ENCODE measurements around the gene ZNRF1.

The ZNRF1 gene

DNA sequence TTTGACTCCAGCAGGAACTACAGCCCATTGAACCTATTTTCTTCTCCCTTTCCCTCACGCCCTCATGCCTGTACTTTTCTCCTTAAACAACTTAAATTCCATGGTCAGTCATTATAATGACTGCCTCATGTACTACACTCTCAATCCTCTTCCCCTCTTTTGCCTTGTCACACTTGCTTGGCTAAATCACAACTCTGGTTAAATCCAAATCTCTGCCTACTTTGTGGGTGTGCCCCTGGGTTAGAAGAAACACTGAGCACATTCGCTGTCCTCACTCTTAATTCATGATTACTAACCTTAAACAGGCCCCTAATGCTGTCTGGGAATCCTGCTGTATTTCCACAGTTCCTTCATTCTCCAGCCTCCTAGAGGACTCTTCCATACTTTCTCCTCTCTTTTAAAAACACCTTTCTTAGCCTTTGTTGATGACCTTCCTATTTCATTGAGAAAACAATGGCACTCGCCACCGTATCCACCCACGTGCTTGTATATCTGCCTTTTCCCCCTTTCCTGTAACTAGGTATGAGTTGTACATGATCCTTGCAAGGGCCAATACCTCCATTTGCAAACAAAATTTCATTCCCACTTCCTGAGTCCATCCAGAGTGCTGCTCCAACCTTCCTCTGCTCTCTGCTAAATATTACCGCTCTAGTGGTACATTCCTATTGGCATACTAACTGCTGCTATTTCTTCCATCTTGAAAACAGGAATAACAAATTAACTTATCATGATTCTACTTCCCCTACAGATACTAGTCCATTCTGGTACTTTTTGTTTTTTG is 28.9 kb downstream of the ZNRF1 start:
- DNase-seq (ENCODE audit: low spot score): peak; percentile 48

DNA sequence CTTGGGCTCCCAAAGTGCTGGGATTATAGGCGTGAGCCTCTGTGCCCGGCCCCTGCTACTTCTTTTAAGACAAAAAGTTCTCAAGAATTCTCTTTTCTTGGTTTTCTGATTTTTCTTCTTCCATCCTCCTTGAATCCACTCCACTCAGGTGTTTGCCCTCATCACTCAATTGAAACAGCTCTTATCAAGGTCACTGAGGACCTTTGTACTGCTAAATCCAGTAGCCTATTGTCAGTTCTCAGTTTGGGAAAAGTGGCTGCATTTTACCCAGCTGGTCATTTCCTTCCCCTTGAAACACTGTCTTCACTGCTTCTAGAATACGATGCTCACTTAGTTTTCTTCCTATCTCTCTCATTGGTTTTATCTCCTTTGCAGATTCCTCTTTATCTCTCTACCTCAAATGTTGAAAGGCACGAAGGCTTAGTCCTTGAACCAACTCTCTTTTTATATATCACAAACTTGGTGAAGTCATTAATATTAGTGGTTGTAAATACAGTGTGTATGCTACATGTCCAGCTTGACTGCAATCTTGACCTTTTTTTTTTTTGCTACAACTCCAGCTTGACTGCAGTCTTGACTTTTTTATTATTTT is 29.8 kb downstream of the ZNRF1 start:
- no peak for DNase-seq (ENCODE audit: low spot score)

DNA sequence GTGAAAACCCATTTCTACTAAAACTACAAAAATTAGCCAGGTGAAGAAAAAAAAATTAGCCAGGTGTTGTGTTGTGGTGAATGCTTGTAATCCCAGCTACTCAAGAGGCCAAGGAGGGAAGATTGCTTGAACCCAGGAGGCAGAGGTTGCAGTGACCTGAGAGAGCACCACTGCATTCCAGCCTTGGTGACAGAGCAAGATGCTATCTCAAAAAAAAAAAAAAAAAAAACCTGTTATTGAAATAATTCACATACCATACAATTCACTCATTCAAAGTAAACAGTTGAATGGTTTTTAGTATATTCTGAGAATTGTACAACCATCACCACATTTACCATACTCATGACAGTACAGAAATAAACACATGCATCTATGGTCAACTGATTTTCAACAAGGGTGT is 31.0 kb downstream of the ZNRF1 start:
- no peak for DNase-seq (ENCODE audit: low spot score)

GRCh38 chr16:75032655-75033054 is 33.8 kb downstream of the ZNRF1 start:
- DNase-seq (ENCODE audit: low spot score): no peak

DNA sequence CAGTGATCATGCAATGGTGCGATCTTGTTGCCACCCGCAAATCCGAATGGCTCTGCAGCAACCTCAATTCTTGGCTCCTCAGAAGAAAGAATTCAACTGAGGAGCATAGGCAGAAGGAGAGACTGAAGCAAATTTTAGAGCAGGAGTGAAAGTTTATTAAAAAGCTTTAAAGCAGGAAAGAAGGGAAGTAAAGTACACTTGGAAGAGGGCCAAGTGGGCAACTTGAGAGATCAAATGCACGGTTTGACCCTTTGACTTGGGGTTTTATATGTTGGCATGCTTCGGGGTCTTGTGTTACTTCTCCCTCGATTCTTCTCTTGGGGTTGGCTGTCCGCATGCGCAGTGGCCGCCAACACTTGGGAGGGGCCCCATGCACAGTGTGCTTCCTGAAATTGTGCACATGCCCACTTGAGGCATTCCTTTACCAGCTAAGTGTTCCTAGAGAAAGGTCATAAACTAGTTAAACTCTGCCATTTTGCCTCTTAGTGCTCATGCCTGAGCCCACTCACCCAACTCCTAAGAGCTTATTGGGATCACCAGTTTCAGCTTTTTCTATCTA is 36.7 kb downstream of the ZNRF1 start:
- DNase-seq (ENCODE audit: low spot score): no peak

GRCh38 chr16:75038036-75038858 is 39.4 kb downstream of the ZNRF1 start:
- no peak for DNase-seq (ENCODE audit: low spot score)

GRCh38 chr16:75039941-75040340 is 41.1 kb downstream of the ZNRF1 start:
- no peak for DNase-seq (ENCODE audit: low spot score)

DNA sequence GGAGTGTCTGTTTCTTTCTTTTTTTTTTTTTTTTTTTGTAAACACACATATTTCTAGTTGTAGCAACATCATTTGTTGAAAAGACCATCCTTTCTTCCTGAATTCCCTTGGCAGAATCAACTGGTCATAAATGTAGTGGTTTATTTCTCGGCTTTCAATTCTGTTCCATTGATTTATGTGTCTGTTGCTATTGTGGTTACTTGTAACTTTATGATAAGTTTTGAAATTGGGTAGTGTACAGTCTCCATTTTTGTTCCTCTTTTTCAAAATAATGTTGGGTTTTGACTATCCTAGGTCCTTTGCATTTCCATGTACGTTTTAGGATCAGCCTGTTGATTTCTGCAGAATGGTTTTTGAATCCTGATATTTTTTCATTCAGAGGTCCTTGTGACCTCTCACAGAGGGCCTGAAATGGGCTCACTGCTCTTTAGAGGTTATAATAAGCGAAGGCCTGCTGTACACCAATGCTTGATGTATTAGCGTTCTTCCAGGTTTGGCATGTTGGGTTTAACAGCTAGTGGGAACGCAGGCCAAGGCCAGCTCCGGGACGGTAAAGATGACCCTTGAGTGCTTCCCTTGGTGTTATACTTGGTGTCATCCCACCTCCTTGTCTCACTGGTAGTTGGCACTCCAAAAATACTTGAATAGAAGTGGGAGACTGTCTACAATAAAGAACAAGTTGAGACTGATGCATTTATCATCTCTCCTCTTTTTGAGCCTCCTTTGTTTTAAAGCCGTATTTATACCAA is 43.8 kb downstream of the ZNRF1 start:
- DNase-seq (ENCODE audit: low spot score): no peak

GRCh38 chr16:75043175-75043895 is 44.5 kb downstream of the ZNRF1 start:
- peak; percentile 92 for DNase-seq (ENCODE audit: low spot score)

GRCh38 chr16:75044800-75045361 is 46.1 kb downstream of the ZNRF1 start:
- no peak for DNase-seq (ENCODE audit: low spot score)

GRCh38 chr16:75045424-75045823 is 46.6 kb downstream of the ZNRF1 start:
- DNase-seq (ENCODE audit: low spot score): no peak

GRCh38 chr16:75048054-75048453 is 49.2 kb downstream of the ZNRF1 start:
- peak; percentile 76 for DNase-seq (ENCODE audit: low spot score)

DNA sequence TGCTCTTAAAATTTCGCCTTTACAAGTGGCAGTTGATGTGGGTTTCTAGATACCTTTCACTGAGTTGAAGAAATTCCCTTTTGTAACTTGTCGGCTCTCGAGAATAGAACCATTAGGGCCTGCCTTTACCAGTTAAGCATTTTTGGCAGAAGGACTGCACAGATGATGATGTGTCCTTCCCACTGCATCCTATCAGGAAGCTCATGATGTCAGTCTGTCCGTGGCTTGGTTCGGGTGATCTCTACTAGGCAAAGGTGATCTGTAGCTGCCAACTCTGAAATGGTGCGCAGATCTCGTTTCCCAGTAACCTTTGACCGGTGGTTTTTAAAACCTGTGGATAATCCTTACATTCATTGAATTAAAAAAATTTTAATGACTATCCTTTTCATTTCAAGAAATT is 49.7 kb downstream of the ZNRF1 start:
- peak; percentile 57 for DNase-seq (ENCODE audit: low spot score)

- DNase-seq (ENCODE audit: low spot score): no peak
Measured at GRCh38 chr16:75052481-75053202, 53.8 kb downstream of the ZNRF1 start.

GRCh38 chr16:75053791-75054555 is 55.1 kb downstream of the ZNRF1 start:
- peak; percentile 88 for DNase-seq (ENCODE audit: low spot score)

DNA sequence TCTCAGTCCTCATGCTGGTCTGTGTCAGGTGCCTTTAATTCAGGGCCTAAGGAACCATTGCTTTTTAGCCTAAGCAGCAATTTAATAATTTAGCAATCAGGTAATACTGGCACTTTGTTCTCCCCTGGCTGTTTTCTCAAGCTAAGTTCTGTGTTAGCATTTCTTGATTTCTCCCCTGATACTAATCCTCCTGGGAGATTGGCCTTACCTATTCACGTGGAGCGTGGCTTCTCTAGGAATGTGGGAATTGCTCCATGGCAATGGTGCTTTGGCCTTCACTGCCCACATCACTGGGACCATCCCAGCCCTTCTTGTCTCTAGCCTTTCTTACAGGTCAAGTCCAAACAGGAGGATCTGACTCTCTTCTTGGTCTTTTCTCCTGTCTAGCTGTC is 55.7 kb downstream of the ZNRF1 start:
- DNase-seq (ENCODE audit: low spot score): no peak

- DNase-seq (ENCODE audit: low spot score): no peak
Measured at GRCh38 chr16:75058806-75059205, 60.0 kb downstream of the ZNRF1 start.

- no peak for DNase-seq (ENCODE audit: low spot score)
Measured at GRCh38 chr16:75059411-75059810, 60.6 kb downstream of the ZNRF1 start.

GRCh38 chr16:75060723-75061122 is 61.9 kb downstream of the ZNRF1 start:
- DNase-seq (ENCODE audit: low spot score): no peak

All from hematopoietic multipotent progenitor cell treated with erythropoietin and hydrocortisone succinate and interleukin-3 and kit ligand, for 15 days (in vitro differentiated cells).